HepG2 (cell line): ENCODE measurements around the gene SLC17A9. TPM values are rescaled to one million over a fixed set of nuclear protein-coding genes. Genes with fewer than 3 reads are reported as not detected.

Source experiments
- CC2D1A ChIP-seq: sonication (generic); formaldehyde crosslinking; IDR thresholded peaks from 2 replicates; pipeline ENCODE4 v1.8.1; 2023; ENCODE audit warnings: mild to moderate bottlenecking, missing genetic modification reagents
- ELK4 ChIP-seq: sonication (generic); formaldehyde crosslinking; IDR thresholded peaks from 2 replicates; pipeline ENCODE4 v1.9.0; 2021; ENCODE audit warnings: missing genetic modification reagents, borderline replicate concordance
- HHEX ChIP-seq: IDR thresholded peaks from 2 replicates; pipeline ENCODE4 v1.6.1; 2016; ENCODE audit warnings: control low read depth
- MAZ ChIP-seq, 2 experiments: sonication (generic) in 1 of 2; formaldehyde crosslinking in 1 of 2; IDR thresholded peaks; 2 replicates each; pipeline versions ENCODE4 v1.5.0 to v1.6.1; 2012 to 2020; ENCODE audit warnings: low read depth in 2 of 2, mild to moderate bottlenecking in 2 of 2, borderline replicate concordance in 1 of 2, improper control_type of control experiment in 1 of 2, low read length in 1 of 2, missing genetic modification reagents in 1 of 2, moderate library complexity in 1 of 2
- PPARG ChIP-seq: conservative IDR thresholded peaks from 2 replicates; pipeline ENCODE4 v1.6.1; 2016; ENCODE audit warnings: missing biosample characterization, missing genetic modification reagents
- TEF ChIP-seq: sonication (generic); formaldehyde crosslinking; IDR thresholded peaks from 2 replicates; pipeline ENCODE4 v1.5.0; 2020; ENCODE audit warnings: missing genetic modification reagents
- ZC3H13 ChIP-seq: sonication (generic); formaldehyde crosslinking; IDR thresholded peaks from 2 replicates; pipeline ENCODE4 v1.8.1; 2023; ENCODE audit warnings: mild to moderate bottlenecking, missing genetic modification reagents, moderate library complexity
- ZHX2 ChIP-seq, 2 experiments: sonication (generic) in 1 of 2; formaldehyde crosslinking in 1 of 2; IDR thresholded peaks; 2 replicates each; pipeline versions ENCODE4 v1.6.1 to v1.9.0; 2014 to 2022; ENCODE audit warnings: antibody characterized with exemption in 1 of 2, borderline replicate concordance in 1 of 2, inconsistent platforms in 1 of 2, low read depth in 1 of 2, missing genetic modification reagents in 1 of 2
- ZNF260 ChIP-seq: sonication (generic); formaldehyde crosslinking; IDR thresholded peaks from 2 replicates; pipeline ENCODE4 v1.4.0; 2020; ENCODE audit warnings: missing genetic modification reagents, low read depth, mild to moderate bottlenecking, borderline replicate concordance
- ZNF513 ChIP-seq: sonication (generic); formaldehyde crosslinking; conservative IDR thresholded peaks from 2 replicates; pipeline ENCODE4 v1.5.0; 2020; ENCODE audit warnings: missing genetic modification reagents
- ZNF574 ChIP-seq: sonication (generic); formaldehyde crosslinking; IDR thresholded peaks from 2 replicates; pipeline ENCODE4 v1.4.0; 2020; ENCODE audit warnings: missing genetic modification reagents
- ZNF816 ChIP-seq: sonication (generic); formaldehyde crosslinking; IDR thresholded peaks from 2 replicates; pipeline ENCODE4 v1.8.0; 2022; ENCODE audit warnings: missing genetic modification reagents, mild to moderate bottlenecking, borderline replicate concordance
- polyA plus RNA-seq, 8 experiments: library from polyadenylated mRNA; depleted of rRNA in 3 of 8; stranded (reverse) in 7 of 8; unstranded in 1 of 8; fragments of >200 nt; fragmentation: Illumina TruSeq in 4 of 8; extraction: Trizol in 4 of 8; gene quantifications; 2 replicates each; pipeline versions ENCODE4 v1.2.1 to v1.2.3, GENCODE V29; 2011 to 2016; ENCODE audit warnings: low read depth in 4 of 8, missing spikeins in 1 of 8, mixed read lengths in 1 of 8; ENCODE audit not compliant: insufficient read depth in 1 of 8
- total RNA-seq, 5 experiments: library from RNA; depleted of rRNA; stranded (reverse); fragments of >200 nt; fragmentation: Illumina TruSeq; extraction: Trizol; gene quantifications; 2 replicates each; pipeline ENCODE4 v1.2.3, GENCODE V29; 2016; ENCODE audit warnings: low read depth in 1 of 5

SLC17A9 gene
- total and polyA plus RNA-seq, 2 of the 13 experiments (the other 11 are each of a cell fraction or from before 2014, with no cell fraction given), result 110 to 191 TPM

- TF ChIP-seq ZHX2 (IDR thresholded peaks at IDR 0.05; ENCODE audit: low read depth) (no peak), ZHX2 (CRISPR knock-in tag; IDR thresholded peaks at IDR 0.05; ENCODE audit: borderline replicate concordance) (no peak), HHEX (CRISPR knock-in tag) (no peak), ZNF513 (CRISPR knock-in tag) (no peak), ZNF574 (CRISPR knock-in tag) (no peak), ZNF260 (CRISPR knock-in tag) (no peak), PPARG (CRISPR knock-in tag) (no peak), ZNF816 (no peak), ZC3H13 (0 out of 2 replicates have a peak, but pooled peaks have one; percentile 4), CC2D1A (CRISPR knock-in tag) (no peak), MAZ (IDR thresholded peaks at IDR 0.05; ENCODE audit: borderline replicate concordance, low read depth, low read length) (no peak), MAZ (CRISPR knock-in tag; IDR thresholded peaks at IDR 0.05; ENCODE audit: low read depth) (0 out of 2 replicates have a peak, but pooled peaks have one; percentile 44), ELK4 (CRISPR knock-in tag) (no peak), TEF (CRISPR knock-in tag) (no peak)
These were observed 4.1 kb downstream of the SLC17A9 start (continued) for GRCh38 chr20:62956387-62957135.
